ENCODE results near the gene KIFC1. TPM values are rescaled to one million over a fixed set of nuclear protein-coding genes. Genes with fewer than 3 reads are reported as not detected.

Gene KIFC1
- total RNA-seq, 1 experiment from 2014 or later = 81.8 TPM

DNA sequence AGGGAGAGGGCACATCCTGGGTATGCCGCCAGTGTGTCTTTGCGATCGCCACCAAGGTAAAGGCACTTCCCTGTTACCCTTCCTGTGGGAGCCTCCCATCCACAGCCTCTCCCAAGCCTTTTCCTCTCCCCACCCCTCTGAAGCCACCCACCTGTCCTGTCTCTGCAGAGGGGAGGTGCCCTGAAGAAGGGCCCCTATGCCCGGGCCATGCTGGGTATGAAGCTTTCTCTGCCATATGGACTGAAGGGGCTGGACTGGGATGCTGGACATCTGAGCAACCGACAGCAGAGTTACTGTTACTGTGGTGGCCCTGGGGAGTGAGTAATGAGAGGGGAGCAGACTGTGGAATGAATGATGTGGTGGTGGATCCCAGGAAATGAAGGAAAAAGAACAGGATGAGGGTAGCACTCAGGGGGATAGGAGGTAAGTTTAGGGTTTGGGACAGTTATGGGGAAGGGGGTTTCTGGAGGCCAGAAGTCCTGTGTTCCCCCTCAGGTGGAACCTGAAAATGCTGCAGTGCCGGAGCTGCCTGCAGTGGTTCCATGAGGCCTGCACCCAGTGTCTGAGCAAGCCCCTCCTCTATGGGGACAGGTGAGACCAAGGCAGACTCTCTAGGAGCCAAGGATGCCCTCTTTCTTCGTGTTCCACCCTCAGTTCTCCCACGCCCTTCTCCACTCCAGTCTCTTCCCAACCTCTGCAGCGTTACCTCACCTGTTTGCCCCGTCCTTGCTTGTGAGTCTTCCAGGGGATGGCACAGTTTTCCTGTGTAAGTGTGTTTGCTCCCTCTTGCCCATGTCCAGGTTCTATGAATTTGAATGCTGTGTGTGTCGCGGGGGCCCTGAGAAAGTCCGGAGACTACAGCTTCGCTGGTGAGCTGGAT is 21.9 kb downstream of the KIFC1 start:
- Histone ChIP-seq H3K27me3 (ENCODE audit: control insufficient read depth, insufficient read depth, low read length) (no peaks in the 10 kb centered on the region), H3K4me3 (ENCODE audit: low read depth in 2 of 2, low read length in 2 of 2) (no peak overlapping the region), H3K27ac (ENCODE audit: low read length) (peak overlapping the region; percentile 17; the same call in 1 of the 2 replicates), H3K4me1 (ENCODE audit: control insufficient read depth, insufficient read depth, low read length) (peaks cover 40% of the 10 kb centered on the region), H3K36me3 (ENCODE audit: control insufficient read depth, insufficient read depth, low read length) (peaks cover 3% of the 10 kb centered on the region), H3K9me3 (ENCODE audit: control insufficient read depth, insufficient read depth, low read depth, low read length) (no peaks in the 10 kb centered on the region)
- no peak for TF ChIP-seq REST (IDR thresholded peaks at IDR 0.05; ENCODE audit: insufficient read depth in 1 of 2, low read depth in 2 of 2, low read length in 1 of 2)
- TF ChIP-seq POLR2AphosphoS5 (IDR thresholded peaks at IDR 0.05; ENCODE audit: low read depth, low read length) = 0 out of 2 replicates have a peak, but pooled peaks have one; percentile 16
- DNase-seq (ENCODE audit: low read depth, low spot score) (no peak), ATAC-seq (no peak)
- in situ Hi-C loops (cut with HindIII; ENCODE audit: low pct_unique_long_range_greater_than_20kb, low sequenced_read_pairs) (no loop called here), intact Hi-C loops (cut with micrococcal nuclease; ENCODE audit: unreplicated experiment) (no loop called here)
- ChIA-PET POLR2A (interaction anchor here (0.5 kb wide), 1 partner anchor 138 kb away, joined by 3 read pairs; no protein-coding TSS in a partner anchor), CTCF (no interaction called here)
- BruUV-seq (replicated peaks) = no TSS peak

DNA sequence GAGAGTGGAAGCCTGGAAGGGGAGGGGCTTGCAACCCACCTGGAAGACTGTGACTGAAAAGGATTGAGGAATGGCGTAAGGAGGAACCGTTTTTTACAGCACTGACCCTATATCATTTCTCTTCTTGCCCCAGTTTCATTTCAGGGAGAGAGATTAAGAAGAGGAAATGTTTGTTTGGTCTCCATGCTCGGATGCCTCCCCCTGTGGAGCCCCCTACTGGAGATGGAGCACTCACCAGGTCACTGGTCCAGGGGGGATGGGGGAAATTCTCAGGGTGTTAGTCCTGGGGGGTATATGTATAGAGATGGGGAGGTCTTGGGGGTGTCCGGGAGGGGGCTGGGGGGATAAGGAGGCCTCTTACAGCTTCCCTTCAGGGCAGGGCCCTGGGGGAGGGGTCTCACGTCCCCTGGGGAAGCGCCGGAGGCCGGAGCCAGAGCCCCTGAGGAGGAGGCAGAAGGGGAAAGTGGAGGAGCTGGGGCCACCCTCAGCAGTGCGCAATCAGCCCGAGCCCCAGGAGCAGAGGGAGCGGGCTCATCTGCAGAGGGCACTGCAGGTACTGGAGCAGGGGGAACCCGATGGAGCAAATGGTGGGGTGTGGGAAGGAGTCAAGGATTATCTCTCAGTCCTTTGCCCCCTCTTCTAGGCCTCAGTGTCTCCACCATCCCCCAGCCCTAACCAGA is 23.1 kb downstream of the KIFC1 start:
- no peak for DNase-seq (ENCODE audit: low read depth, low spot score)
- Histone ChIP-seq H3K36me3 (ENCODE audit: control insufficient read depth, insufficient read depth, low read length) (peaks cover 2% of the 10 kb centered on the region), H3K27me3 (ENCODE audit: control insufficient read depth, insufficient read depth, low read length) (no peaks in the 10 kb centered on the region), H3K27ac (ENCODE audit: low read length) (peak overlapping the region; percentile 17; the same call in 1 of the 2 replicates), H3K4me1 (ENCODE audit: control insufficient read depth, insufficient read depth, low read length) (peaks cover 48% of the 10 kb centered on the region), H3K4me3 (ENCODE audit: low read depth in 2 of 2, low read length in 2 of 2) (no peak overlapping the region), H3K9me3 (ENCODE audit: control insufficient read depth, insufficient read depth, low read depth, low read length) (no peaks in the 10 kb centered on the region)
- BruUV-seq (replicated peaks) = no TSS peak
- ChIA-PET CTCF (no interaction called here), POLR2A (no interaction called here)
- TF ChIP-seq SIN3A (IDR thresholded peaks at IDR 0.05; ENCODE audit: borderline replicate concordance, insufficient read depth, low read depth, low read length) = no peak
- TF ChIP-seq CTCF (IDR thresholded peaks at IDR 0.05) = peak; percentile 80
- in situ Hi-C loops (cut with HindIII; ENCODE audit: low pct_unique_long_range_greater_than_20kb, low sequenced_read_pairs) (no loop called here), intact Hi-C loops (cut with micrococcal nuclease; ENCODE audit: unreplicated experiment) (no loop called here)
- ATAC-seq = no peak

DNA sequence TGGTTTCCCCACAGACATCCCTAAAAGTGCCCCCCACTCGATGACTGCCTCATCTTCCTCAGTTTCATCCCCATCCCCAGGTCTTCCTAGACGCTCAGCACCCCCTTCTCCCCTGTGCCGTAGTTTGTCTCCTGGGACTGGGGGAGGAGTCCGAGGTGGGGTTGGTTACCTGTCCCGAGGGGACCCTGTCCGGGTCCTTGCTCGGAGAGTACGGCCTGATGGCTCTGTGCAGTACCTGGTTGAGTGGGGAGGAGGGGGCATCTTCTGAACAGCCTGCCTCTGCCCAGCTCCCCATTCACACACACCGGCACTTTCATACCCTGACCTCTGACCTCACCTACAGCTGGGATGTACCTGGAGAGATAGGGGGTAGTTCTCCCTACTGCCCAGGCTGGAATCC is 24.2 kb downstream of the KIFC1 start:
- ChIA-PET CTCF (no interaction called here), POLR2A (no interaction called here)
- no TSS peak for BruUV-seq (replicated peaks)
- H3K27me3 ChIP-seq (ENCODE audit: control insufficient read depth, insufficient read depth, low read length) = no peaks in the 10 kb centered on the region
- H3K4me1 ChIP-seq (ENCODE audit: control insufficient read depth, insufficient read depth, low read length) = peaks cover 48% of the 10 kb centered on the region
- in situ Hi-C loops (cut with HindIII; ENCODE audit: low pct_unique_long_range_greater_than_20kb, low sequenced_read_pairs) (no loop called here), intact Hi-C loops (cut with micrococcal nuclease; ENCODE audit: unreplicated experiment) (no loop called here)
- peak overlapping the region; percentile 99 for H3K27ac ChIP-seq (ENCODE audit: low read length)
- DNase-seq (ENCODE audit: low read depth, low spot score) (no peak), ATAC-seq (no peak)
- TF ChIP-seq CTCF (IDR thresholded peaks at IDR 0.05) = no peak
- no peak for TF ChIP-seq REST (IDR thresholded peaks at IDR 0.05; ENCODE audit: insufficient read depth in 1 of 2, low read depth in 2 of 2, low read length in 1 of 2)
- no peak for TF ChIP-seq POLR2AphosphoS5 (IDR thresholded peaks at IDR 0.05; ENCODE audit: low read depth, low read length)
- TF ChIP-seq SIN3A (IDR thresholded peaks at IDR 0.05; ENCODE audit: borderline replicate concordance, insufficient read depth, low read depth, low read length) = no peak
- no peak for TF ChIP-seq TCF7L2 (IDR thresholded peaks at IDR 0.05; ENCODE audit: low read depth, low read length)
- H3K4me3 ChIP-seq (ENCODE audit: low read depth in 2 of 2, low read length in 2 of 2) = peak overlapping the region; percentile 86
- no peaks in the 10 kb centered on the region for H3K9me3 ChIP-seq (ENCODE audit: control insufficient read depth, insufficient read depth, low read depth, low read length)
- H3K36me3 ChIP-seq (ENCODE audit: control insufficient read depth, insufficient read depth, low read length) = peaks cover 2% of the 10 kb centered on the region
